Mesenteric fat pad (tissue), 1 donor: ENCODE results near the gene LARGE2. TPM values are rescaled to one million over a fixed set of nuclear protein-coding genes. Genes with fewer than 3 reads are reported as not detected.

ENCODE experiments used
- DNase-seq: peaks from one replicate; pipeline ENCODE4 v3.0.0-alpha.2; 2020; ENCODE audit warnings: low spot score
- total RNA-seq: library from RNA; stranded (reverse); fragmentation: NEBNext Ultra II Directional; extraction: Animal tissue kit (Norgen Biotek cat#: 25700); gene quantifications from one replicate; pipeline ENCODE4 v1.2.1, GENCODE V29; 2021
- donor health status: DM: yes; HTN: yes; CAD: no.

LARGE2 gene
- total RNA-seq, 1 donor from 2014 or later: not detected

DNA sequence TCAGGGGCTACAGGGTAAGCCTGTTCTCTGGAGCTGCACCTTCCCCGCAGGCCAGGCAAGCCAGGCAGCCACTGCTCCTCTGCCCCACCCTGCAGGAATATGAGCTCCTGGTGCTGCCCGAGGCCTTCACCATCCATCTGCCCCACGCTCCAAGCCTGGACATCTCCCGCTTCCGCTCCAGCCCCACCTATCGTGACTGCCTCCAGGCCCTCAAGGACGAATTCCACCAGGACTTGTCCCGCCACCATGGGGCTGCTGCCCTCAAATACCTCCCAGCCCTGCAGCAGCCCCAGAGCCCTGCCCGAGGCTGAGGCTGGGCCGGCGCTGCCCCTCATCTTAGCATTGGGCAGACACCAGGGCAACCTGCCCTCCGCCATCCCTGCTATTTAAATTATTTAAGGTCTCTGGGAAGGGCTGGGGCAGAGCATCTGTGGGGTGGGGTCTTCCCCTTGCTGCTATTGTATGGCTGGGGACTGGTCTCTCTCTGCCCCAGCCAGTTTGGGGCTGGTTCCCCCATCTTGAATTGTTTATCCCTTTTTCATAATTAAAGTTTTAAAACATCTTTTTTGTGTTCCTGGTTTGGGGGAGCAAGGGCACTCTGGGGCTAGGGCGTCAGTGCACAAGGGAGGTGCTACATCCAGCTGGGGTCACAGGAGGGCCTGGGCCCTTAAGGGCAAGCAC is 6.2 kb downstream of the LARGE2 start:
- peak; percentile 71 for DNase-seq

- no peak for DNase-seq
Observed at GRCh38 chr11:45929486-45930030, 7.1 kb downstream of the LARGE2 start.

DNA sequence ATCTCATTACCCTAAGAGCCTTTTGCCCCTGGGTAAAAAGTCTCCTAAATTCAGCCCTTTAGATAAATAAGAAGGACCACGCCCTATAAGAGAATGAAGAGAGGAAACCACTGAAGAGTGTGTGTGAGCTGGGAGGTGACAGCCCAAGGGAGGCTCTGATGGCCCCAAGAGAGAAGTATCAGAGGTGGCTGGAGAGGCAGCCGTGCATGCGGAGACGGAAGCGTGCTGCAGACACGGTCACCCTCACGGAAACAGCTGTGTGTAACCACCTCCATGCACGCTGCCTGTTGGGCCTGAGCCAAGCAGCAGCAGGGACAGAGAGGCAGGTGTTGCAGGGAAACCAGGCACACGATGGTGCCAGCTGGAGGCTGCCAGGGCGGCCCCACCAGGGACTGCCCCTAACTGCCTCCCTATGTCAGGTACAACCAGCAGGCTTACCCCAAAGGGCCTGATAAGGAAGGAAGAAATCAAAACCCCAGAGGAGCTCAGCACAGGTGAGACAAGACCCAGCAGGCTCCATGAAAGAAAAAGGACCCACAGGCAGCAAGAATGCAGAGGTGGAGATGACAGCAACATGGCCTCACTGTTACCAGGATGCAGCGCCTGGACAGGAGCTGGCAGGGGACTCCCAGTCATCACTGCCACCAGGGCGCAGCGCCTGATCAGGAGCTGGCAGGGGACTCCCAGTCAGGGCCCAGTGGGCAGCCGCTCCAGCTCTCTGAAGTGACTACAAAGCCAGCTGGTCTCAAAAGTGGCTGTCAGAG is 7.8 kb downstream of the LARGE2 start:
- no peak for DNase-seq

DNA sequence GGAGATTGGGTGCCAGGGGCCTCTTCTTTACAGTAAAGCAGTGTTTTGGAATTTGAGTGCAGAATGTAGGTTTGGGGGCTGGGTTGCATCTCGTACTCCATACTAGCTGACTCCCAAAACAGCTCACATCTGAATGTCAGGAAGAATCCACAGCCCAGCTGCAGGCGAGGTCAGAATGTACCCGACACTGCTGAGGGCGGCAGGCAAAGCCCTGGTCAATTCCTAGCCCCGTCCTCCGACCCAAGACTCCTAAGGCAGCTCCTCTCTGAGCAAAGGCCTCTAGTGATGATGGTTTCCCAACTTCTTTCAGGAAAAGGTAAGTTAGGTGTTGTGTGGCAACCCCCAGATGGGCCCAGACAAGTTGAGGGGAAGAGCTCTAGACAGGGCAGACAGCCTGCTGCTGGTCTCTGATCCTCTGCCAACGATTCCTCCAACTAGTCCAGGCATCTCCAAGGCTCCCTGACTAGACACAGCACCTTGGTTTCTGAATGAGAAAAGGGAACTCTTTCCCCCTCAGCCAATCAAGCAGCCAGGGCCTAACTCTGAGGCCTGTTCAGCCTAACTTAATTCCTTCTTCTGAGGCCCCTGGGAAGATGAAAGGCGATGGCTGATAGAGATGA is 8.6 kb downstream of the LARGE2 start:
- DNase-seq: no peak

DNA sequence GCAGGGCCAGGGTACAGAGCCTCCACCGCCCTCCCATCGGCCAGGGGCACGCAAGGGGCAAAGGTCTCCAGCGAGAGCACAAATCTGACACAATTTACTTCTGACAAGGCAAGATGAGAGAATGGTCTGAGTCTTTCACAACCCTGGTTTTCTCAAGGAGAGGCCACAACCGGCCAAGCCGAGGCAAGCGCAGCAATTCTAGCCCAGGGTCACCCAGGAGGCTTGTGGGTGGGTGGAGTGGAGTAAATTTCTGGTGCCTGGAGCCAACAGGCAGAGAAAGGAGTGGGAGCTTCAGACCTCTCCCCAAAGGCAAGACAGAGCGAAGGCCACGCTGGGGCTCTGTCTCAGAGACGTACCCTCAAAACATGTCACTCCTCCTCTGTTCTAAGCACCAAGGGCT is 9.3 kb downstream of the LARGE2 start:
- DNase-seq: no peak

DNA sequence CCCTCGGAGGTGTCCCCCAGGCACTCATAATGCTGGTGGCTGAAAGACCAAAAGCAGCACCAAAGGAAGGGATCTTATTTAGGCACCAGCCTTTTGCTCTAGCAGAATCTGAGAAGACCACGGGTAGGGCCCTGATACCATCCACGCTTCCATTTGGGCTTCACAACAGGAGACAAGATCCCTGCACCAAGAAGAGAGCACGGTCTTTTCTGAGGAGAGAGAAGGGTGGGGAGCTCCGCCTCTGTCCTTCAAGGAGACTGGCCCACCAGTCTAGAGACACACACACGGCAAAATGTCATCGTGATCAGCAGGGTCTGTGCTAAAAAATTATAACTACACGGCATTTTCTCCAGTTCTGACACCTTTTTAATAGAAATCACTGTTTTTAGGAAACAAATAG is 9.8 kb downstream of the LARGE2 start:
- no peak for DNase-seq

GRCh38 chr11:45933131-45933831 is 10.8 kb downstream of the LARGE2 start:
- no peak for DNase-seq

- DNase-seq: no peak
Observed at GRCh38 chr11:45933846-45934579, 11.6 kb downstream of the LARGE2 start.

DNA sequence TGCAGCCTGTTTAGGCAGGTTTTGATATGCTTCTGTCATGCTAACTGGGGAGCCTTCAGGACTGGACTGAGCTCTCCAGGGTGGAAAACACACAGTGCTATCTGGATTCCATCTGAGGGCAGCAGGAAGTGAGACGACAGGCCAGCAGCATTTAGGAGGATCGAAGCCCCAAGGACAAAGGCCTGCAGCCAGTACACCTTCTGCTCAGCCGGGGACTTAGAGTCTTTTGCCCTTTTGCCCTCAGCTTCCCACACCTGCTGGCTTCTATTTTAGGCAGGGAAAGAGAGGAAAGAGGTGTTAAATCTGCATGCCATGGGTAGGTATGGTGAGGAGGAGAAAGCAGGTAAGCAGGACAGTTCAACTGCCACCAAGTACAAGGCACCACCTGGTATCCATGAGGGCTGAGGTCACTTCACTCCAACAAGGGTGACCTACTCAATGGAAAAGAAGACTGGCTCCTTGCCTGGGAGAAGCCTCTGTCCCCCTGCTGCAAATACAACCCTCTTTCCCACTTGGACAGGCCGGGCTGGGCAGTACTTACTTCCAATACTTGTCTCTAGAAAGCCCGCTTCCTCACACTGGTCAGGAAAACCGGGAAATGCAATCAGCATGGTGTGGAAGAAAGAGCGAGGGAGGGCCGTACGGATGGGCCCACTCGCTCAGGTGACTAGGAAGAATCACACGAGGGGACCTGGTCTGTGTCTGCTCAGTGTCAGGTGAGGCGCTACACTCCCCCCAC is 12.3 kb downstream of the LARGE2 start:
- DNase-seq: no peak

DNA sequence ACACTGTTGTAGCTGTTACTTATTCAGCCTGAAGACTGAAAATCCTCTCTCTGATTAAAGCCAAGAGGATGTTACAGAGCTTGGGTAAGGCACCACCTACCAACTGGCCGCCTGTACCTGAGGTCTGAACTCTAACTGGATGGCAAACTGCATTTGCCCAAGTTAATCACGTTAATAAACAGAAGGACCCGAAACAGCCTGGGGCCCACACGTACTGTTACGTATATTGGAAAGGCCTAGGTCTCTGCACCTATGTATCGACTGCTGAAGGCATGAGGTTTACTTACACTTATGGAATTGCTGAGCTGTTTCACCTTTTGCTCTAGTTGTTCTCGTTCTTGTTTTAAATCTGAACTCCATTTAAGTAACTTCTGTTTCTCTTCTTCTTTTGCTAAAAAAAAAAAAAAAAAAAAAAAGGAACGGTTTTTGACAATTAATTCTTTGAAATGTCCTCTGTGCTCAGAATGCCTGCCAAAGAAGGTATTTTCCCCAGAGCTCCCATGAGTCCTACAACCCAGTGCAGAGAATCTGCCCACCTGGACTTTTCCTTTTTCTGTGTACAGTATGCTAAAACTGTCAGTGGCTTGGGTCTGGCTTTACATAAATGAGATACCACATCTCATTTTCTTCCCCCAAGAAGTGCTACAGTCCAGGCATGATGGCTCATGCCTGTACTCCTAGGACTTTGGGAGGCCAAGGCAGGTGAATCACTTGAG is 13.1 kb downstream of the LARGE2 start:
- DNase-seq: no peak

DNA sequence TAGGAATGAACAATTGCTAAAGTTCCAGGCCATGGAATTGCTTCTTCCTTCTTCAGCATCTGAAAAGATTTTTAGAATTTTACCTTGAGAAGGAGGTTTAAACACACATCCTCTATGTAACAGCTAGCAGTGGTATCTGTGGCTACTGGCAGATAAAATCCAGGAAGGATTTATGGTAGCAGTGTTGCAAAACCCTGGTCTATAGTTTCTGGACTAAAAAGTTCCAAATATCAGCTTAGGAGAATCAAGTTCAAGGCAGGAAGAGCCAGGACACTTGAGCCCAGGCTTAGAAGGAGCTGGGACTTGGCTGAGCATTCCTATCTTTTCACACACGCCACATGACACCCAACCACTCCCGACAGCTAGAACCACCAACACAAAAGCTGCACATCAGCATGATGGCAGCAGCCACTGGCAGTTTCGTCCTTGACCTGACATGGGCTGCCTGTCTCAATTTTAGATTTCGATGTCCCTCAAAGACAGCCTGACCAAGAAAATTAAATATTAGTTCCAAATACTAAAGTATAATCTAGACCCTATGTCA is 14.1 kb downstream of the LARGE2 start:
- DNase-seq: no peak

DNA sequence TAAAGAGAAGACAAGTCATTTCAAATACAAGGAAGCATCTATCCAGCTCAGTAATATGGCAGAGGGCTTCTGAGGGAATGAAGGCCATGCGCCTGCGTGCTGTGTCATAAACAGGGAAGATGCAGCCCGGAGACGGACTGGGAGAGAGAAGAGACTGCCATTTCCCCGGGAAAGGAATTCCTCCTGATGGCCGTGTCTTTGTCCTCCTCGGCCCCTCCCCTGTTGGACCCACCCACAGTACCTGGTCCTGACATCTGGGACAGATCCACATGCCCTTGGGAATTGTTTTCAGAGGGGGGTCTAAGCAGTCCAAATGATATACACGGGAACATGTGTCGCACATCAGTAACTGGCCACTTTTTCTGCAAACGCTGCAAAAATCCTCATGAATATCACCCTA is 15.5 kb downstream of the LARGE2 start:
- DNase-seq: no peak

DNA sequence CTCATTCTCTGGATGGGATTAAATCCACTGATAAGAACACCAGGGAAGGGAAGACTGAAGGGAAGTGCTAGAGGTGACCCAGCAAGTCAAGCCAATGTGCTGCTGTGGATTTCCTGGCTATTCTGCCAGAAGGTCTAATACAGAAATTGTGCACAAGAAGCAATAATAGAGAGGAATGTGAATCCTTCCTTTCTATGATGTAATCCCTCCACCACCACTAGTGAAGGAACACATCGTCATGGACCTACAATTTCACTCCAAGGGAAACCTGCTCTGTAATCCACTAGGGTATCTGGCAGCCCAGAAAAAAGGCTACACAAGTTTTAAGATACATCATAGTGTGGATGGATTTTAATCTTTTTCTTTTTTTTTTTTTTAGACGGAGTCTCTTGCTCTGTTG is 17.4 kb downstream of the LARGE2 start:
- DNase-seq: no peak

GRCh38 chr11:45941285-45941684 is 18.8 kb downstream of the LARGE2 start:
- DNase-seq: no peak

DNA sequence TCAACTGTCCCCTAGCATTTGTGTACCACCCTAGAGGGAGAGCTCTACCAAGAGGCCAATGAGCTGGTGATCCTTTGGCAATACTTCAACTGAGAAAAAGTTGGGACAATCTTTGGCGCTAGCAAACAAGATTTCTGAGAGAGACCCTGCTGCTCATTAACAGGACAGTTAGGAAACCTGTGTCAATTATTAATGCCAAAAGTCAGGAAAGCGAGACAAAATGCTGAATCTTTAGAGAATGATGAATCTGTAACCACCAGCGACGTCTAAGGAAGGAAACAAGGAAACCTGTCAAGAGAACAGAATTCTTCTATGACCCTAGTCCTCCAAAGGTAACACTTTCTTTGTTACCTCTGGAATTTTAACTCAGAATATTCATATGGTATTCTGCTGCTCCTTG is 19.9 kb downstream of the LARGE2 start:
- DNase-seq: no peak

- no peak for DNase-seq
Observed at GRCh38 chr11:45945397-45945999, 23.0 kb downstream of the LARGE2 start.

- no peak for DNase-seq
Observed at GRCh38 chr11:45947885-45948284, 25.4 kb downstream of the LARGE2 start.

GRCh38 chr11:45948356-45948755 is 25.9 kb downstream of the LARGE2 start:
- no peak for DNase-seq

DNA sequence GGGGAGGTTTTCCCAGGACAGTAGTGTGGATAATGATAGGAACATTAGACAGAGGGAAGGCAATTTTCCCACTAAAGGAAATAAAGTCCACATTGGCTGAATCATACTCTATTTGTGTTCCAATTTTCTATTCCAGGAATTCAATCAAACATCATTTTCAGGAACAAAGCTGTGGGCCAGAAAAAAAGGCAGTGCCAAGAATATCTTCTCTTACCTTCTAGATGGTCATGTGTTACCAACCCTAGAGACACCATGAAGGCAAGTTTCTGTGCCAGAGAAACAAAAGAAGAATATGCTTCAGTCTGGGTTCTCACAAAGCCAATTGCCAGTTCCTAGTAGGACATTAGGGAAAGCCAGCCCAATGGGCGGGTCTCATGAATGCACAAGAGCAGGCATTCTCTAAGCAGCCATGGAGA is 27.5 kb downstream of the LARGE2 start:
- DNase-seq: no peak
